HG03025 (cell line): ENCODE data around the gene KCNIP1.
"Not testable (repeated sequence)": the region's sequence is repeated elsewhere in the genome, so short reads cannot be mapped to it uniquely, and the experiment has no call there.

Source experiments
- ATAC-seq: cut with Tn5 transposase; IDR thresholded peaks from one replicate; pipeline ENCODE4 v1.9.1; 2021; ENCODE audit warnings: mild to moderate bottlenecking, moderate library complexity; ENCODE audit not compliant: unreplicated experiment, low FRiP score

The KCNIP1 gene

DNA sequence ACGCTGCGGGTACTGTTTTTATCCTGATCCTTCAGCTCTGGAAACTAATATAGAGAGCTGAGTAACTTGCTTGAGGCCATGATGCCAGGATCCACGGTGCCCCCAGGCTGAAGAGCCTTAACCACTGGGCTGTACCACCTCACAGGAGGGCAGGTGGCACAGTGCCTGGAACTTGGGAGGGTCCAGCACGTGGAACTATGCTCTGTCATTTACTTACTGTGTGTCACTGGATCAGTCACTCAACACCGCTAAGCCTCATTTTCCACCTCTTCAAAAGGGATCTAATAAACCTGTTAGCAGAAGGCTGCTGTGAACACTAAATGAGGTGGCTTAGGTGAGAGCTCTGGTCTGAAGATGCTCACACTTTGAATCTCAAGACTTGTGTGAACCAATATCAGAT, 29.6 kb downstream of the KCNIP1 start:
- no peak for ATAC-seq

DNA sequence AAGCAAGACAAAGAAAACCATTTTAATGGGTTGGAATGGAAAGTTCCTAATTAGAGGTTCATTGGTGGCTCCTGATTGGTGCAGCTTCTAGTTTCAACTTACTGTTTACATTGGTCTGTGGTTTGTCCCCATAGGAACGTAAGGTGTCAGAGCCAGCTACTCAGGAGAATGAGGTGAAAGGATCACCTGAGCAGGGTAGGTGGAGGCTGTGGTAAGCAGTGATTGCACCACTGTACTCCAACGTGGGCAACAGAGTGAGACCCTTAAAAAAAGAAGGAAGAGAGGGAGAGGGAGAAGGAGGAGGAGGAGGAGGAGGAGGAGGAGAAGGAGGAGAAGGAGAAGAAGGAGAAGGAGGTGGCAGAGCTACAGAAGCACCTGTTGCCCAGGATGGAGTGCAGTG, 30.4 kb downstream of the KCNIP1 start:
- no peak for ATAC-seq

- no peak for ATAC-seq
Measured at GRCh38 chr5:170534941-170535340, 31.1 kb downstream of the KCNIP1 start.

GRCh38 chr5:170536525-170536924, 32.7 kb downstream of the KCNIP1 start:
- ATAC-seq, result no peak

GRCh38 chr5:170537451-170538095, 33.8 kb downstream of the KCNIP1 start:
- no peak for ATAC-seq

GRCh38 chr5:170538096-170538465, 34.3 kb downstream of the KCNIP1 start:
- no peak for ATAC-seq

- ATAC-seq, result no peak
Measured at GRCh38 chr5:170538696-170539586, 35.1 kb downstream of the KCNIP1 start.

GRCh38 chr5:170540271-170540670, 36.5 kb downstream of the KCNIP1 start:
- ATAC-seq, result no peak

DNA sequence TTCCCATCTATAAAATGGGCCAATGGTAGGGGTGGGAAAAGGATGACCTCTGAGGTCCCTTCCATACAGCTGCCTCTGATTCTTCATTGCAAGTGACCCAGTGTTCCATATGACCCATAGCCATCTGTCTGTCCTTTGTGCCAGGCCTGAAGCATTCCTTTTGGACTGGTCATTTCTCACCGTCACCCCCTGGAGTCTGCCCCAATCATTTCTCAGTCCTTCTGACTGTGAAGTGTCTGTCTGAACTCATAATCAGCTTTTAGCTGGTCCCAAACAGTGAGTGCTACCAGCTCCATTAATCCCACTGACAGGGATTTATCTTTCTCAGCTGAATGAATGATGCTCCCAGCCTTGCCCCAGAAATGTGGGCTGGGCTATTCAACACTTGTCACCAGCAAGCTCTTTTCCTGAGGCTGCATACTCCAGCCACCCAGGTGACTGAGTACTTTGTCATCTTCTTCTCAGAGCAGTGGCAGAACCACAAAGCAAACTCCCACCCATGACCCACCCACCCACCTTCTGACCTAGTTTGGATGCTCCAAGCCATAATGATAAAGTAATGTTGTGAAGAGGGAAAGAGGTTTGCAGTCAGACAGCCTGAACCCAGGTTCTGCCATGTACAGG, 37.4 kb downstream of the KCNIP1 start:
- ATAC-seq, result no peak

DNA sequence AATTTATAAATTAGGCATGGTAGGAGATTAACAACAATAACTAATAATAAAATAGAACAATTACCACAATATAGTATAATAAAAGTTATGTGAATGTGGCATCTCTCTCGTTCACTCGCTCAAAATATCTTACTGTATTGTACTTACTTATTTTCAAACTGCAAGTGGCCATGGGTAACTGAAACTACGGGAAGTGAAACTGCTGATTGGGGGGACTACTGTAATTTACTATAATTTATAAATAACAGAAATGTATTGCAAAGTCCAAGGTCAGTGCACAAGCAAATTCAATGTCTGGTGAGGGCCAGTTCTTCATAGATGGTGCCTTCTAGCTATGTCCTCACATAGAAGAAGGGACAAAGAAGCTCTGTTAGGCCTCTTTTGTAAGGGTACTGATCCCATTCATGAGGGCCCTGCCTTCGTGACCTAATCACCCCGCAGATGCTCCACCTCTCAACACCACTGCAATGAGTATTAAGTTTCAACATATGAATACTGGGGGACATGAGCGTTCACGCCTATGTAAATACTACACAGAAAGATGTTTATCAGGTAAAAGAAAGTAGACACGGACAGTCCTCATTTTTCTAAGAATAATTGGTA, 39.0 kb downstream of the KCNIP1 start:
- ATAC-seq, result no peak

GRCh38 chr5:170545313-170545712, 41.5 kb downstream of the KCNIP1 start:
- no peak for ATAC-seq

- ATAC-seq, result no peak
Measured at GRCh38 chr5:170545811-170546210, 42.0 kb downstream of the KCNIP1 start.

GRCh38 chr5:170546282-170546681, 42.5 kb downstream of the KCNIP1 start:
- no peak for ATAC-seq

DNA sequence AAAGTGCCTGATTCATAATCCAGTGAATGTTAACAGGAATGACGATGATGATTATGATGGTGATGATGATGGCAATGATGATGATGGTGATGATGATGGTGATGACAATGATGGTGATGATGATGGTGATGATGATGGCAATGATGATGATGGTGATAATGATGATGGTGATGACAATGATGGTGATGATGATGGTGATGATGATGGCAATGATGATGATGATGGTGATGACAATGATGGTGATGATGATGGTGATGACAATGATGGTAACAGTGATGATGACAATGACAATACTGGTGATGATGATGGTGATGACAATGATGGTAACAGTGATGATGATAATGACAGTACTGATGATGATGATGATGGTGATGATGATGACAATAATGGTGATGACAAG, 46.6 kb downstream of the KCNIP1 start:
- not testable (repeated sequence) for ATAC-seq

GRCh38 chr5:170551076-170551475, 47.3 kb downstream of the KCNIP1 start:
- ATAC-seq, result no peak

DNA sequence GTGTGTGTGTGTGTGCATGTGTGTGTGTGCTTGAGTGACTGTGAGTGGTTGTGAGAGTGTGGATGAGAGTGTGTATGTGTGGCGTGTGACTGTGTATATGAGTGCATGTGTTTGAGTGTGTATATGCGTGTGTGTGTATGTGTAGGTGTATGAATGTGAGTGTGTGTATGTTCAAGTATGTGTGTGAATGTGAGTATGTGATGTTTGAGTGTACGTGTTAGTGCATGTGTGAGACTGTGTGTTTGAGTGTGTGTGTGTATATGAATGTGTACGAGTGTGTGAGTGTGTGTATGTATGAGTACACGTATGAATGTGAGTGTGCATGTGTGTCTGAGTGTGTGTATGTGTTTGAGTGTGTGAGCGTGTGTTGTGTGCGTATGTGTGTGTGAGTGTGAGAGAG, 47.8 kb downstream of the KCNIP1 start:
- no peak for ATAC-seq

DNA sequence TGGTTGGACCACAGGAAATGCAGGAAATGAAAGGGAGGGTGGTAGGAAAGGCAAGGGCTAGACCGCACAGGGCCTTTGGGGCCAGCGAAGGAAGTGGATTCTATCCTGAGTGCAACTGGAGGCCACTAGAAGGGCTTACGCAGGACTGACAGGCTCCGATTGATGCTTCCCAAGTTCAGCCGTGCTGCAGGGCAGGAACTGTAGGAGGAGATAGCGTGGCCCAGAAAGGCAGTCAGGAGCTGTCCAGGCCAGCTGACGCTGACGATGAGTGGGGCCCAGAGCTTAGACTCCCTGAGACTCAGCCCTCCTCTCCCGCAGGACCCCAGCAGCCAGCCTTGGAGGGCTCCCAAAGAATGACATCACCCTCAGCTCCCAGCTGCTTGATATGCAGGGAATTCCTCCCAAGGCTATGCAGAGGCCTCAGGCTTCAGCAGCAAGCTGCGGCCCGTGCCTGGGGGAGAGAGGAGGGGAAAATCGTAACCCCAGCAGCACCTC, 48.8 kb downstream of the KCNIP1 start:
- no peak for ATAC-seq

- no peak for ATAC-seq
Measured at GRCh38 chr5:170553218-170553617, 49.4 kb downstream of the KCNIP1 start.

DNA sequence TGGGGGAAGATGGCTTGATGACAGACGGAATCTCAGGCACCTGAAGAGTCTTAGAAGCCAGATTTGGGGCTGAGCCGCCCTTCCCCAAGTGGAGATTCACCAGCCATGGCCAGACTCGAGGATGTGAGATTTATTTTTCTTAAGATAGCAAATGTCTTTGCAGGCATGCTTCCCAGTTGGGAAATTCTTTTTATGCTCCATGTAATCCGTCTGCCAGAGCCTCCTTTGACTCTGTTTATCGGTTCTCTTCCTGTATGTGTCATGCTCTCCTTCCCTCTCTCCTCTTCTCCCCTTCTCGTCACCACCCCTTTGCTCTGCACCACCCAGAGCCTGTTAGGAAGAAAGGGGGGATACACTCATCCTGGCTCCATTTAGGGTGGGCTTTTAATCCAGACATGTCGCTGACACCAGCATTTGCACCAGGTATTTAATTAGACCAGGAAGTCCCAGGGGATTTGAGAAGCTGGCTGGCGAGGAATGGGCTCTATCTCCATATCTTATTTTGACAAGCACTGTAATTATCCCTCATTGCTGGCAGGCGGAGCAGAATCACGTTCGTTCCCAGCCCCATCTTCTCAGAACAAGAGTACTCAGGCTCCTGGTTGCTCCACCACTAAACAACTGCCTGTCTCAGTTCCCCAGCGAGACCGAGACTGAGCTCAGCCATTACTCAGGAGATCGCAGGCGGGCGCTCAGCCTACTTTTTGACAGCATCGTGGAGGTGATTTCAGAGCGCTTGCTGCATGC, 50.9 kb downstream of the KCNIP1 start:
- ATAC-seq, result no peak

- ATAC-seq, result no peak
Measured at GRCh38 chr5:170557314-170557713, 53.5 kb downstream of the KCNIP1 start.
